Lower leg skin (tissue), 3 donors: ENCODE measurements around the gene TRAPPC3L.
A peak's percentile ranks its signal among the peaks of the same experiment; 100 is the strongest.

Source experiments
- POLR2A ChIP-seq, 2 donors: fragments of 450-650 bp; IDR thresholded peaks; one replicate each; pipeline ENCODE4 v1.6.1; 2016 to 2017; ENCODE audit warnings: antibody characterized with exemption in 2 of 2, mild to moderate bottlenecking in 1 of 2, moderate library complexity in 1 of 2
- TF ChIP-seq, protein P1 (sequence below), 3 donors: fragments of 450-650 bp; IDR thresholded peaks; one replicate each; pipeline ENCODE4 v1.5.1; 2016; ENCODE audit warnings: antibody characterized with exemption in 3 of 3, mild to moderate bottlenecking in 3 of 3, moderate library complexity in 2 of 3

DNA sequence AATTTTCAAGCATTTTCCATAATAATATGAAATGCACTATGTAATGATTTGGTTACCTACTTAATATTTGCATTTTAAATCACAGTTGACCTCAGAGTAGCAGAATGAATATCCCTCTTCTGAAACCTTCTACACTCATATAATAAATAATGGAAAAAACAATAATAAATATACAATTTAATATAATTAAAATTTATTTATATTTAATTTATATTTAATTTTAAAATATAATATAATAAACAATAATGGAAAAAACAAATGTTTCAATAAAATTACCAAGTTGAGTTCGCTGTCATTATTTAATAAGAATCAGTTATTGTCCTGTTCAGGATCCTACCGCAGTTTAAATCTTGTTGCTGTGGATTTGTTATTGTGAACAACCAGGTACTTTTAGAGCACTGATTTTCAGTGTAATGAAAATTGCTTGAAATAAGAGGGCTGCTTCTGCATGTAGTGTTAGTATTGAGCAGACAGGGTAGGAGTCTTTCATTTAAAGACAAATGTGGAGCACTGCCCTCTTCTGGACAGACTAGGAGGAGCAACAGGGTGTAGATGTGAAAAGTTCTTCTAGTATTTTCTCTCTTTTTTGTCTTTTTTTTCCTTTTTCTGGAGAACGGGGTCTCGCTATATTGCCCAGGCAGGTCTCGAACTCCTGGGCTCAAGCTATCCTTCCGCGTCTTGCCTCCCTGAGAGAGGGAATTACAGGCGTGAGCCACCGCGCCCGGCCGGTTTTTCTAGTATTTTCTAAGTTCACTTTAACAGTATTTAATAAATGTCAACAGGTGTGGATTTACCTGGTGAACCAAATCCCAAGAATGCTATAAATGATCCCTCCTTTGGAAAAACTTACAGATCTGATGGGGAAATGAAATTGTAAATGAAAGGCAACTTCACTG, 13.6 kb downstream of the TRAPPC3L start:
- TF ChIP-seq, protein P1, sequence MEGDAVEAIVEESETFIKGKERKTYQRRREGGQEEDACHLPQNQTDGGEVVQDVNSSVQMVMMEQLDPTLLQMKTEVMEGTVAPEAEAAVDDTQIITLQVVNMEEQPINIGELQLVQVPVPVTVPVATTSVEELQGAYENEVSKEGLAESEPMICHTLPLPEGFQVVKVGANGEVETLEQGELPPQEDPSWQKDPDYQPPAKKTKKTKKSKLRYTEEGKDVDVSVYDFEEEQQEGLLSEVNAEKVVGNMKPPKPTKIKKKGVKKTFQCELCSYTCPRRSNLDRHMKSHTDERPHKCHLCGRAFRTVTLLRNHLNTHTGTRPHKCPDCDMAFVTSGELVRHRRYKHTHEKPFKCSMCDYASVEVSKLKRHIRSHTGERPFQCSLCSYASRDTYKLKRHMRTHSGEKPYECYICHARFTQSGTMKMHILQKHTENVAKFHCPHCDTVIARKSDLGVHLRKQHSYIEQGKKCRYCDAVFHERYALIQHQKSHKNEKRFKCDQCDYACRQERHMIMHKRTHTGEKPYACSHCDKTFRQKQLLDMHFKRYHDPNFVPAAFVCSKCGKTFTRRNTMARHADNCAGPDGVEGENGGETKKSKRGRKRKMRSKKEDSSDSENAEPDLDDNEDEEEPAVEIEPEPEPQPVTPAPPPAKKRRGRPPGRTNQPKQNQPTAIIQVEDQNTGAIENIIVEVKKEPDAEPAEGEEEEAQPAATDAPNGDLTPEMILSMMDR (IDR thresholded peaks at IDR 0.05) = peak in 1 of 3 donors; percentile 44
- TF ChIP-seq POLR2A (IDR thresholded peaks at IDR 0.05) = no peak
